Fibroblast of lung (primary cell): ENCODE results near the gene LY9. TPM values are rescaled to one million over a fixed set of nuclear protein-coding genes. Genes with fewer than 3 reads are reported as not detected.

Experiments used
- DNase-seq, 2 donors: peaks; one replicate each; pipeline versions ENCODE4 v3.0.0 to v3.0.0-alpha.2; 2010; ENCODE audit warnings: low read depth in 2 of 2
- H2AFZ ChIP-seq: 2 replicates; pipeline ENCODE4 v1.5.1; 2012; ENCODE audit warnings: low read length, control low read depth, inconsistent platforms
- H3K27ac ChIP-seq: 2 replicates; pipeline ENCODE4 v1.5.1; 2011; ENCODE audit warnings: low read length, control low read depth; ENCODE audit not compliant: insufficient read depth
- H3K27me3 ChIP-seq: 2 replicates; pipeline ENCODE4 v1.5.1; 2011; ENCODE audit warnings: mild to moderate bottlenecking, low read length; ENCODE audit not compliant: control insufficient read depth, insufficient read depth
- H3K36me3 ChIP-seq: 2 replicates; pipeline ENCODE4 v1.5.1; 2011; ENCODE audit warnings: low read length; ENCODE audit not compliant: control insufficient read depth, insufficient read depth
- H3K4me1 ChIP-seq: 2 replicates; pipeline ENCODE4 v1.5.1; 2011; ENCODE audit warnings: low read length; ENCODE audit not compliant: control insufficient read depth, insufficient read depth; ENCODE audit errors: extremely low read depth
- H3K4me2 ChIP-seq: 2 replicates; pipeline ENCODE4 v1.5.1; 2011; ENCODE audit warnings: low read length, control low read depth; ENCODE audit not compliant: insufficient read depth; ENCODE audit errors: extremely low read depth
- H3K4me3 ChIP-seq, 4 experiments: fragments of 200-600 bp in 1 of 4; sonication (generic) in 1 of 4; replicated peaks in 1 of 4; 2 replicates each; pipeline ENCODE4 v1.5.1; 2011 to 2016; ENCODE audit warnings: low read length in 4 of 4, low read depth in 3 of 4, mild to moderate bottlenecking in 3 of 4, control low read depth in 2 of 4, inconsistent platforms in 1 of 4, mixed read lengths in 1 of 4; ENCODE audit not compliant: insufficient read depth in 1 of 4; ENCODE audit errors: control extremely low read depth in 1 of 4
- H3K79me2 ChIP-seq: 2 replicates; pipeline ENCODE4 v1.5.1; 2012; ENCODE audit warnings: mild to moderate bottlenecking, low read length, inconsistent platforms; ENCODE audit not compliant: control insufficient read depth, insufficient read depth
- H3K9ac ChIP-seq: 2 replicates; pipeline ENCODE4 v1.5.1; 2011; ENCODE audit warnings: mild to moderate bottlenecking, low read length, control low read depth; ENCODE audit not compliant: insufficient read depth
- H3K9me3 ChIP-seq: 2 replicates; pipeline ENCODE4 v1.5.1; 2012; ENCODE audit warnings: low read depth, low read length; ENCODE audit not compliant: control insufficient read depth, insufficient read depth
- H4K20me1 ChIP-seq: 2 replicates; pipeline ENCODE4 v1.5.1; 2011; ENCODE audit warnings: low read length; ENCODE audit not compliant: control insufficient read depth, insufficient read depth; ENCODE audit errors: extremely low read depth
- EZH2 ChIP-seq: IDR thresholded peaks from 2 replicates; pipeline ENCODE4 v1.5.1; 2012; ENCODE audit warnings: low read length, control low read depth, mild to moderate bottlenecking; ENCODE audit errors: missing control alignments
- polyA plus RNA-seq, 2 donors: library from polyadenylated mRNA; depleted of rRNA in 1 of 2; stranded (reverse) in 1 of 2; unstranded in 1 of 2; fragments of >200 nt; gene quantifications; 2 replicates each; pipeline ENCODE4 v1.2.1, GENCODE V29; 2011 to 2012; ENCODE audit warnings: missing spikeins in 1 of 2
- total RNA-seq: library from RNA; depleted of rRNA; stranded (reverse); fragments of >200 nt; gene quantifications from 2 replicates; pipeline ENCODE4 v1.2.1, GENCODE V29; 2014
- TF ChIP-seq, protein P1 (sequence below), 2 donors: IDR thresholded peaks in 1 of 2; conservative IDR thresholded peaks in 1 of 2; 1 replicate in 1 of 2; 2 replicates in 1 of 2; pipeline ENCODE4 v1.5.1; 2011 to 2012; ENCODE audit warnings: low read length in 2 of 2, control low read depth in 1 of 2, inconsistent platforms in 1 of 2, low read depth in 1 of 2, mild to moderate bottlenecking in 1 of 2

LY9 gene
- total and polyA plus RNA-seq, 2 donors (not counting 1 experiment from before 2014, with no cell fraction given) = not detected

DNA sequence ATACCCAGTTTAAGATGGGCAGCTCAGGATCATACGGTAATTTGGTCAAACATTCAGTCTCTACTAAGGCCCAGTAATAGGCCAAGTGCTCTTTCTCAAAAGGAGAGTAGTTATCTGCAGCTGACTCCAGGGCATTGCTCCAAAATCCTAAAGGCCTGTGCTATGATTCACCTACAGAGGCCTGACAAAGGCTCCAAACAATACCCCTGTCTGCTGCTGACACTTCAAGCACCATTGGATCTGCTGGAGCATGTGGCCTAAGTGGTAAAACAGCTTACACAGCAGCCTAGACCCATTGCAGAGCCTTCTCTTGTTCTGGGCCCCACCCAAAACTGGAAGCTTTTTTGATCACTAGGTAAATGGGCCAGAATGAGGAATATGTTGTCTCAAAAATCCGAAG lies 34.1 kb upstream of the LY9 start:
- Histone ChIP-seq H2AFZ (no peak overlapping the region), H3K79me2 (no peaks in the 10 kb centered on the region), H3K9ac (no peak overlapping the region), H4K20me1 (no peaks in the 10 kb centered on the region), H3K4me3 (no peak overlapping the region), H3K4me1 (no peaks in the 10 kb centered on the region), H3K27me3 (no peaks in the 10 kb centered on the region), H3K4me2 (no peak overlapping the region), H3K9me3 (no peaks in the 10 kb centered on the region), H3K36me3 (no peaks in the 10 kb centered on the region), H3K27ac (no peak overlapping the region)
- TF ChIP-seq, protein P1, sequence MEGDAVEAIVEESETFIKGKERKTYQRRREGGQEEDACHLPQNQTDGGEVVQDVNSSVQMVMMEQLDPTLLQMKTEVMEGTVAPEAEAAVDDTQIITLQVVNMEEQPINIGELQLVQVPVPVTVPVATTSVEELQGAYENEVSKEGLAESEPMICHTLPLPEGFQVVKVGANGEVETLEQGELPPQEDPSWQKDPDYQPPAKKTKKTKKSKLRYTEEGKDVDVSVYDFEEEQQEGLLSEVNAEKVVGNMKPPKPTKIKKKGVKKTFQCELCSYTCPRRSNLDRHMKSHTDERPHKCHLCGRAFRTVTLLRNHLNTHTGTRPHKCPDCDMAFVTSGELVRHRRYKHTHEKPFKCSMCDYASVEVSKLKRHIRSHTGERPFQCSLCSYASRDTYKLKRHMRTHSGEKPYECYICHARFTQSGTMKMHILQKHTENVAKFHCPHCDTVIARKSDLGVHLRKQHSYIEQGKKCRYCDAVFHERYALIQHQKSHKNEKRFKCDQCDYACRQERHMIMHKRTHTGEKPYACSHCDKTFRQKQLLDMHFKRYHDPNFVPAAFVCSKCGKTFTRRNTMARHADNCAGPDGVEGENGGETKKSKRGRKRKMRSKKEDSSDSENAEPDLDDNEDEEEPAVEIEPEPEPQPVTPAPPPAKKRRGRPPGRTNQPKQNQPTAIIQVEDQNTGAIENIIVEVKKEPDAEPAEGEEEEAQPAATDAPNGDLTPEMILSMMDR (conservative IDR thresholded peaks at IDR 0.05 in 1 of 2, IDR thresholded peaks at IDR 0.05 in 1 of 2; ENCODE audit: low read depth in 1 of 2, low read length in 2 of 2) = no peak
- no peak for TF ChIP-seq EZH2
- DNase-seq = no peak

GRCh38 chr1:160763993-160764392 lies 32.0 kb upstream of the LY9 start:
- Histone ChIP-seq H3K4me3 (no peak overlapping the region), H3K27ac (no peak overlapping the region), H3K27me3 (no peaks in the 10 kb centered on the region), H4K20me1 (no peaks in the 10 kb centered on the region), H3K4me1 (no peaks in the 10 kb centered on the region), H3K4me2 (no peak overlapping the region), H3K9ac (no peak overlapping the region), H3K9me3 (no peaks in the 10 kb centered on the region), H3K79me2 (no peaks in the 10 kb centered on the region), H2AFZ (no peak overlapping the region), H3K36me3 (no peaks in the 10 kb centered on the region)
- TF ChIP-seq, protein P1 (conservative IDR thresholded peaks at IDR 0.05 in 1 of 2, IDR thresholded peaks at IDR 0.05 in 1 of 2; ENCODE audit: low read depth in 1 of 2, low read length in 2 of 2) = no peak
- no peak for TF ChIP-seq EZH2
- DNase-seq = no peak

- TF ChIP-seq EZH2 = no peak
- no peaks in the 10 kb centered on the region for H3K27me3 ChIP-seq
- H3K9me3 ChIP-seq = no peaks in the 10 kb centered on the region
- no peak overlapping the region for H3K9ac ChIP-seq
- H3K4me2 ChIP-seq = no peak overlapping the region
- H3K4me1 ChIP-seq = no peaks in the 10 kb centered on the region
- H3K36me3 ChIP-seq = no peaks in the 10 kb centered on the region
- no peaks in the 10 kb centered on the region for H3K79me2 ChIP-seq
- H4K20me1 ChIP-seq = no peaks in the 10 kb centered on the region
- no peak for DNase-seq
- H3K27ac ChIP-seq = no peak overlapping the region
- no peak overlapping the region for H2AFZ ChIP-seq
- no peak overlapping the region for H3K4me3 ChIP-seq
Observed at GRCh38 chr1:160767395-160768294, 28.3 kb upstream of the LY9 start.
